ENCODE results near the gene ALG5.
A peak's percentile ranks its signal among the peaks of the same experiment; 100 is the strongest.

The ALG5 gene

DNA sequence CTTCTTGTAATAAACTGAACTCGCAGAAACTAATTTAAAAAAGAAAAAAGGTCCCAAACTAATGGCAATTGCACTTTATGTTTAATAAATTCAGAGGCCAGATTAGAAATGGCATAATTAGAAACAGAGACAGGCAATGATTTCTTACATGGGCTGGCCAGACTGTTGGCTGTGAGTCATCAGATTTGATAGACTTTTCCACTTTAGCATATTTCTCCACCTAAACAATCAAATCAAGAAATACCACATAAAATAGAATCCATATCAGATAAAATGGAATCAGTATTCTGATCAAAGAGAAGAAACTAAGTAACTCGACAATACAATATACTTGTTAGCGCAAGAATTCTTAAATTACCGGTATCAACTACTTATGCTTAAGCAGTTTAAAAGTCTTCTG lies 30.5 kb upstream of the ALG5 start:
- DNase-seq (ENCODE audit: insufficient read length, low spot score), result no peak
- no peak for FAIRE-seq
- TF ChIP-seq, protein P1, sequence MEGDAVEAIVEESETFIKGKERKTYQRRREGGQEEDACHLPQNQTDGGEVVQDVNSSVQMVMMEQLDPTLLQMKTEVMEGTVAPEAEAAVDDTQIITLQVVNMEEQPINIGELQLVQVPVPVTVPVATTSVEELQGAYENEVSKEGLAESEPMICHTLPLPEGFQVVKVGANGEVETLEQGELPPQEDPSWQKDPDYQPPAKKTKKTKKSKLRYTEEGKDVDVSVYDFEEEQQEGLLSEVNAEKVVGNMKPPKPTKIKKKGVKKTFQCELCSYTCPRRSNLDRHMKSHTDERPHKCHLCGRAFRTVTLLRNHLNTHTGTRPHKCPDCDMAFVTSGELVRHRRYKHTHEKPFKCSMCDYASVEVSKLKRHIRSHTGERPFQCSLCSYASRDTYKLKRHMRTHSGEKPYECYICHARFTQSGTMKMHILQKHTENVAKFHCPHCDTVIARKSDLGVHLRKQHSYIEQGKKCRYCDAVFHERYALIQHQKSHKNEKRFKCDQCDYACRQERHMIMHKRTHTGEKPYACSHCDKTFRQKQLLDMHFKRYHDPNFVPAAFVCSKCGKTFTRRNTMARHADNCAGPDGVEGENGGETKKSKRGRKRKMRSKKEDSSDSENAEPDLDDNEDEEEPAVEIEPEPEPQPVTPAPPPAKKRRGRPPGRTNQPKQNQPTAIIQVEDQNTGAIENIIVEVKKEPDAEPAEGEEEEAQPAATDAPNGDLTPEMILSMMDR (IDR thresholded peaks at IDR 0.05; ENCODE audit: insufficient read depth, missing control alignments), result no peak

DNA sequence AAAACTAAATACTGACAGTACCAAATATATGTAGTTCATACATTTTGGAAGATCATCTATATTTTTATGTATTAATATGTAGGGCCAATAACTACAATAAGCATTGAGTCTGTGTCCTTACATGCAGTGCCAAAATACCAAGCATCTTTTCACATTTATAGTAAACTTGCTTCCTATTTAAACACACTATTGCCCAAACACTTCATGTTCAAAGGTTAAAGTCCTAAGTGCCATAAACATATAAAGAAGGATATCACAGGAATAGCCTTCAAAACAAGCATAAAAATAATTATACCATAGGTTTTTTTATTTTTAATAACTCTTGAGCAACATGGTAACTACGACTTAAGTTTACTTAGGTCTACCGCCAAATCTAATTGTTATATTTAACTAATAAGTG lies 28.5 kb upstream of the ALG5 start:
- no peak for DNase-seq (ENCODE audit: insufficient read length, low spot score)
- TF ChIP-seq, protein P1 (IDR thresholded peaks at IDR 0.05; ENCODE audit: insufficient read depth, missing control alignments), result no peak
- FAIRE-seq, result no peak

DNA sequence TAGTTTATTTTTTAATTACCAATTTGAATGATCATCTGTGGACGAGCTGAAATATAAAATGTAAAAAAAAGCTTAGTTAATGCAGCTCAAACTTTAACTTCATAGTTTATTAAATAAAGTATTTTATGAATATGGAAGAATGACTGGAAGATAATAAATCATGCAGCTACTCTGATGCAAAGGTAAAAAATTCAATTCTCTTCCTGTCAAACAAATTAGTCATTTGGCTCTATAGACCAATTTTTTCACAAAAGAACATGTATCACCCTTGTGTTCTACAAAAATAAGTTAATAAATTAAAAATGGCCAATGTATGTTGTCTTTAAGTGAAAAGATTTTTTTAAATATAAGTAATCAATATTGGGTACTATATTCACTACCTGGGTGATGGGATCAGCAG lies 27.6 kb upstream of the ALG5 start:
- TF ChIP-seq, protein P1 (IDR thresholded peaks at IDR 0.05; ENCODE audit: insufficient read depth, missing control alignments), result no peak
- no peak for DNase-seq (ENCODE audit: insufficient read length, low spot score)
- no peak for FAIRE-seq

DNA sequence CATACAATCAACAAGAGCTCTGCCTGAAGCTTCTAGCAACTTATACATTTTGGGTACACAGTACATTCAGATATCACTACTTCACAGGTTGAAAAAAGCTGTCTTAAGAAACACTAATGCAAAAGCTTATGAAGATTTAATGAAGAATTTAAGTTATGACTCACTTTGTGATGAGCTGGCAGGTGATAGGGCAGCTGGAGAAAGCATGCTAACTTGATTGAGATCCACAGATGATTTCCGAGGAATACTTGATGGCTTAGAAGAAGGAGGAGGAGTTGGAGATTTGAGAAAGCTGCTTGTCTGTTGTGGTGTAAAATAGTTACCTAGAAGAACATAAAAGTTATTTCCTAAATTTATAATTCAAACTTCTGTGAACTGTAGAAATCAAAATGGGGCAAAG lies 24.7 kb upstream of the ALG5 start:
- FAIRE-seq, result no peak
- no peak for DNase-seq (ENCODE audit: insufficient read length, low spot score)
- TF ChIP-seq, protein P1 (IDR thresholded peaks at IDR 0.05; ENCODE audit: insufficient read depth, missing control alignments), result no peak

DNA sequence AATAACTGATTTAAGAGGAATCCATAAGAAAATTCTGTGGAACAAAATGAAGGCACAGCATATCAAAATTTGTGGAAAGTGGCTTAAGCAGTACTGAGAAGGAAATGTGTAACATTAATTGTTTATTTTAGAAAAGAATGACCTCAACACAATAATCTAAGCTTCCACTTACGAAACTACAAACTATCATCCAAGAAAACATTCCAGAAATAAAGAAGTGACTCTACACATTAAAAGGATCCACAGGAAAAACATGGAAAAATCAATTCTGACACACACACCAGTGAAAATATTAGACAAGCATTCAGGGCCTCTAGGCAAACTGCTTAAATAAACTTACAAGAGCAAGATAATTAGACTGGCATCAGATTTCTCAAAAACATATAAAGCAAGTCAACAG lies 15.5 kb upstream of the ALG5 start:
- TF ChIP-seq, protein P1 (IDR thresholded peaks at IDR 0.05; ENCODE audit: insufficient read depth, missing control alignments), result no peak
- FAIRE-seq (no peak), DNase-seq (ENCODE audit: insufficient read length, low spot score) (no peak)

DNA sequence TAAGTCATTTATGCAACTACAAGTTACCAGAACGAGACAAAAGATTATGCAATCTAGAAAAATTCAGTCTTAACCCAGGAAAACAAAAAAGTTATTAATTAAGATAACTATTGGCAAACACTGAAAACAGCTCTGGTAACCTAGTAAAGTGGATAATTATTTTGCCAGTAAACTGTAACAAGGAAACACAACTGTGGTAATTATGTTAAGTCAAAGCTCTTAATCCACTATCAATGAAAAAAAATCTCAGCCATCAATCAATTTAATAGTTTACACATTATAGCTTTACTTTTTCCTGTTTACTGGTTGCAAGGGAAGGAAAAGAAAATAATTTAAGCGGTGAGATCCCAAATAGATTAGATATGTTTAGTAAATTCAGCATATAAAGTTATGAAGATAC lies 12.6 kb upstream of the ALG5 start:
- TF ChIP-seq, protein P1 (IDR thresholded peaks at IDR 0.05; ENCODE audit: insufficient read depth, missing control alignments), result no peak
- DNase-seq (ENCODE audit: insufficient read length, low spot score), result no peak
- peak; percentile 89 for FAIRE-seq

DNA sequence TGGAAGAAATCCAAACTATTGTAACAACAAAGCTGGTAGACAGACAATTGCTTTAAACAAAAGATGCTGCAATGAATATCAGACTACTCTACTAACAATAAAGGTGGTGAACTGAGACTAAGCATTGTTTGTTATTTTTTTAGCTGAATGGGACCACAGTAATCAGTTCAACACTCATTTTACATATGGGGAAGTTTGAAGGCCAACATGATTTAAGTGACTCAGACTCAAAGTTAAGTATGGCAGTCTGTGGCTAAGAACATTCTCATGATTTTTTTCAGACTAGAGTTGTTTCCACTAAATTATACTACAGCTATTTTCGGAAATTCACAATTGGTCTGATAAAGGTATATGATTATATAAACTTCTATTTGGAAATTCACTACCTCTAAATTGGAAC lies 11.9 kb upstream of the ALG5 start:
- TF ChIP-seq, protein P1 (IDR thresholded peaks at IDR 0.05; ENCODE audit: insufficient read depth, missing control alignments), result no peak
- FAIRE-seq (no peak), DNase-seq (ENCODE audit: insufficient read length, low spot score) (no peak)

Data from D721Med (cell line).